ENCODE results near the gene WNT11. TPM values are rescaled to one million over a fixed set of nuclear protein-coding genes. Genes with fewer than 3 reads are reported as not detected.

Gene WNT11
- polyA plus RNA-seq, 5 donors: 42.2 to 87.0 (median 64.5) TPM

GRCh38 chr11:76177250-76177686 lies 29.0 kb downstream of the WNT11 start:
- DNase-seq: no peak

- no peak for DNase-seq
Observed at GRCh38 chr11:76176463-76176862, 29.8 kb downstream of the WNT11 start.

- DNase-seq: no peak
Observed at GRCh38 chr11:76175783-76176182, 30.5 kb downstream of the WNT11 start.

- no peak for DNase-seq
Observed at GRCh38 chr11:76174330-76174729, 32.0 kb downstream of the WNT11 start.

- no peak for DNase-seq
Observed at GRCh38 chr11:76173663-76174062, 32.6 kb downstream of the WNT11 start.

GRCh38 chr11:76172583-76172982 lies 33.7 kb downstream of the WNT11 start:
- no peak for DNase-seq

- no peak for DNase-seq
Observed at GRCh38 chr11:76170468-76170867, 35.8 kb downstream of the WNT11 start.

GRCh38 chr11:76169473-76169896 lies 36.8 kb downstream of the WNT11 start:
- DNase-seq: no peak

GRCh38 chr11:76167590-76167989 lies 38.7 kb downstream of the WNT11 start:
- DNase-seq: no peak

GRCh38 chr11:76166314-76166713 lies 40.0 kb downstream of the WNT11 start:
- no peak for DNase-seq

- DNase-seq: no peak
Observed at GRCh38 chr11:76164861-76165751, 41.2 kb downstream of the WNT11 start.

GRCh38 chr11:76164081-76164480 lies 42.2 kb downstream of the WNT11 start:
- no peak for DNase-seq

- DNase-seq: no peak
Observed at GRCh38 chr11:76163289-76163880, 42.9 kb downstream of the WNT11 start.

- DNase-seq: no peak
Observed at GRCh38 chr11:76162336-76163288, 43.7 kb downstream of the WNT11 start.

GRCh38 chr11:76161261-76161961 lies 44.9 kb downstream of the WNT11 start:
- peak; percentile 47 to 56 for DNase-seq

- no peak for DNase-seq
Observed at GRCh38 chr11:76160856-76161255, 45.4 kb downstream of the WNT11 start.

- DNase-seq: no peak
Observed at GRCh38 chr11:76159983-76160661, 46.2 kb downstream of the WNT11 start.

GRCh38 chr11:76159303-76159937 lies 46.9 kb downstream of the WNT11 start:
- no peak for DNase-seq

GRCh38 chr11:76158394-76159302 lies 47.7 kb downstream of the WNT11 start:
- DNase-seq: no peak

Data from right lung (tissue), 5 donors.